Activated naive CD4-positive, alpha-beta T cell treated with Interleukin-2 at 50 U/mL for 16 hours (primary cell): Measurements from ENCODE around the gene MLST8.
"Not testable (repeated sequence)": the region's sequence is repeated elsewhere in the genome, so short reads cannot be mapped to it uniquely, and the experiment has no call there.

ENCODE experiments used
- DNase-seq: peaks from one replicate; pipeline ENCODE4 v3.0.0-alpha.2; 2020

The MLST8 gene

DNA sequence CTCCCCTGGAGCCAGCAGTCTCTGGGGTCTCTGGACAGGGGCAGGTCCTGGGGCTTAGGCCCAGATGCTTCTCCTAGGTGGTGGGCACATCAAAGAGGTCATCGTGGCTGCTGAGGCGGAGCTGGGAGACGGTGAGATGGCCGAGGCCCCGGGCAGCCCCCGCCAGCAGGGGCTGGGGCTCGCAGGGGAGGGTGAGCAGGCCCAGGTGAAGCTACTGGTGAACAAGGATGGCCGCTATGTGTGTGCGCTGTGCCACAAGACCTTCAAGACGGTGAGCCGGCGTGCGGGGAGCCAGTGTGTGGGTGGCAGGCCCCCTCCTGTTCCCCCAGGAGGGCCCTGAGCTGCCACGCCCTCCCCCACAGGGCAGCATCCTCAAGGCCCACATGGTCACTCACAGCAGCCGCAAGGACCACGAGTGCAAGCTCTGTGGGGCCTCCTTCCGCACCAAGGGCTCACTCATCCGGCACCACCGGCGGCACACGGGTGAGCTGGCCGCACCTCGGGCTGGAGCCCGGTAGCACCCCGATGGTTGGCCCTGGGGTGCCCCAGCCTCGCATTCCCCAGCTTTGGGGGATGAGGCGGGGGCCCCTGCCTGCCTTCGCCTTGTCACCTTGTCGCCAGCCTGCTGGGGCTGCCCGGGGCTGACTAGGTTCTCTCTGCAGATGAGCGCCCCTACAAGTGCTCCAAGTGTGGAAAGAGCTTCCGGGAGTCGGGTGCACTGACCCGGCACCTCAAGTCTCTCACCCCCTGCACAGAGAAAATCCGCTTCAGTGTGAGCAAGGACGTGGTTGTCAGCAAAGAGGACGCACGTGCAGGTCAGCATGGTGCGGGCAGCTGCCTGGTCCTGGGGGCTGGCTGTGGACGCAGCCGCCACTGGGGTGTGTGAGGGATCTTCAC lies 27.1 kb downstream of the MLST8 start:
- DNase-seq = no peak

- no peak for DNase-seq
Measured at GRCh38 chr16:2233046-2233775, 28.0 kb downstream of the MLST8 start.

- DNase-seq = no peak
Measured at GRCh38 chr16:2233872-2234812, 28.9 kb downstream of the MLST8 start.

GRCh38 chr16:2234813-2235170 lies 29.5 kb downstream of the MLST8 start:
- DNase-seq = no peak

DNA sequence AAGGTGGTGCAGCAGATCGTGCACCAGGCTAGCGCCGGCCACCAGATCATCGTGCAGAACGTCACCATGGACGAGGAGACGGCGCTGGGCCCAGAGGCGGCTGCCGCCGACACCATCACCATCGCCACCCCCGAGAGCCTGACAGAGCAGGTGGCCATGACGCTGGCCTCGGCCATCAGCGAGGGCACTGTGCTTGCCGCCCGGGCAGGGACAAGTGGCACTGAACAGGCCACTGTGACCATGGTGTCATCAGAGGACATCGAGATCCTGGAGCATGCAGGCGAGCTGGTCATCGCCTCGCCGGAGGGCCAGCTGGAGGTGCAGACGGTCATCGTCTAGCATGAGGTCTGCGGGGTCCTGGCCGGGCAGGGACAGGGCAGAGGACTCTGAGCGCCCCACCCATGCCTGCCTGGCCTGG lies 30.0 kb downstream of the MLST8 start:
- DNase-seq = no peak

DNA sequence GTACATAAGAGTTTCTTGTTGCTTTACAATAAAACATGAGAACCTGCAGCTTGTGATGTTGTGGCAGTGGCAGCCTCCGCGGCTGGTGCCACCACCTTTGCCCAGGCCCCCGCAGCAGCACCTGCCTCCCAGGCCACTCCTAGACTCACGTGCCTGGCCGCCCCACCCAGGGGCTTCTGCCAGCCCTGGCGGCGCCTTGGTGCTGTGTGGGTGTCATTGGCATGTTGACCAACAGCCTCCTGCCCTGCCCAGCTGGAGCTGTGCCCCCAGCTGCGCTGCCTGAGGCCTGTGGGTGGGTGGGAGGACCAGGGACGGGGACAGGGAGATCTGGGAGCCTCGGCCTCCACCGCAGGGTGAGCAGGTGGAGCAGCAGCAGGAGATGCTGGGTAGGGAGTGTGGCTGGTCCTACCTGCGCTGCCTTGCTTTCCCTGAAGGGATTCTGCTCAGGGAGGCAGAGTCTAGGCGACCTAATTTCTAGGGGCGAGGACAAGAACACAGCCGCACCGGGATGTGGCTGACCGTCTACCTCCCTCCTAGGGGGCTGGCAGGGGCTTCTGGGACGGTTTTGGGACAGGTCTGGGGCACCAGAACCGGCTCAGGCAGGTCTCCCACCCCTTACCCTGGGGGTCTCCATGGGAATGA lies 30.6 kb downstream of the MLST8 start:
- no peak for DNase-seq

DNA sequence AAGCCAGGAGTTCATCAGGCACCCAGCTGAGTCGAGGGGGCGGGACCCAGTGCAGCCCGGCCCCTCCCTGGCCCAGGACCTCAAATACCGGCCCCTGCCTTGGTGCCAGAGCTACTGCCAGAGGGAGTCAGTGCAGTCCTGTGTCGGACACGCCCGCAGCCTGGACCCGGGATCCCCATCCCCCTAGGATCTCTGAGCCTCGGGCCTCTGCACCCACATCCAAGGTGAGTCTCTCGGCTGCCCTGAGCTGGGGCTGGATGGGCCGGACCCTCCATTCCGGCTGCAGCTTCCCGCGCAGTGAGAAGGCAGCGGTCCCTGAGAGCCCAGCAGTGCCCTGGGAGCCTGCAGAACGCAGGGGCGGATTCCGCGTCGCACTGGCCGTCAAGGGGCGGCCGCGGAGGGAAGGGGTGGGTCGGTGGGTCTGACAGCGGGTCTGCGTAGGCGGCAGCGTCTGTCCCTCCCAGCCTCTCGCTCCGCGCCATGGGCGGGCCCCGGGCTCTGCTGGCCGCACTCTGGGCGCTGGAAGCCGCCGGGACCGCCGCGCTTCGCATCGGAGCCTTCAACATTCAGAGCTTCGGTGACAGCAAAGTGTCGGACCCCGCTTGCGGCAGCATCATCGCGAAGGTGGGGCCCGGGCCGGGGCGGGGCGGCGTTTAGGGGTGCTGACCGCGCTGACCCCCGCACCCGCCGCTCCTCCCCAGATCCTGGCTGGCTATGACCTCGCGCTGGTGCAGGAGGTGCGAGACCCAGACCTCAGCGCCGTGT lies 31.3 kb downstream of the MLST8 start, which contains the start of gene DNASE1L2:
Gene DNASE1L2, plus strand, starts transcription at position 108 of the 765 bp plus-strand sequence. Its CDS starts 373 bp downstream, at position 481.
- DNase-seq = no peak

GRCh38 chr16:2237102-2237482 lies 31.8 kb downstream of the MLST8 start:
- DNase-seq = no peak

DNA sequence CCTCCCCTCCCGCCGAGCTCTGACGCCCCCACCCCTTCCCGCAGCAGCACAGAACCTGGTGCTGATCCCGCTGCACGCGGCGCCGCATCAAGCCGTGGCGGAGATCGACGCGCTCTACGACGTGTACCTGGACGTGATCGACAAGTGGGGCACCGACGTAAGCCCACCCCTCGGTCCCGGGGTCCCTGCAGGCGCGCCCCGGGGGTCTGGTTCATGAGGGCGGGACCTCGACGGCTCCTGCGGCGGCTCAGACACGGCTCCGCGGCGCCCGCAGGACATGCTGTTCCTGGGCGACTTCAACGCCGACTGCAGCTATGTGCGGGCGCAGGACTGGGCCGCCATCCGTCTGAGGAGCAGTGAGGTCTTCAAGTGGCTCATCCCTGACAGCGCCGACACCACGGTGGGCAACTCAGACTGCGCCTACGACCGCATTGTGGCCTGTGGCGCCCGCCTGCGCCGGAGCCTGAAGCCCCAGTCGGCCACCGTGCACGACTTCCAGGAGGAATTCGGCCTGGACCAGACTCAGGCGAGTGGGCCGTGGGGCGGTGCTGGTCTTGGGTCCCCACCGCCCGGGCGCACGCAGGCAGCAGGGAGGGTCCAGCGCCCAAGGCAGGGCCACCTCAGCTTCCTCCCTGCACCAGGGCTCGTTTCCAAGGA lies 32.4 kb downstream of the MLST8 start:
- no peak for DNase-seq

- DNase-seq = no peak
Measured at GRCh38 chr16:2238150-2238837, 33.0 kb downstream of the MLST8 start.

- no peak for DNase-seq
Measured at GRCh38 chr16:2238838-2239675, 33.8 kb downstream of the MLST8 start.

GRCh38 chr16:2240331-2240730 lies 35.1 kb downstream of the MLST8 start:
- not testable (repeated sequence) for DNase-seq

DNA sequence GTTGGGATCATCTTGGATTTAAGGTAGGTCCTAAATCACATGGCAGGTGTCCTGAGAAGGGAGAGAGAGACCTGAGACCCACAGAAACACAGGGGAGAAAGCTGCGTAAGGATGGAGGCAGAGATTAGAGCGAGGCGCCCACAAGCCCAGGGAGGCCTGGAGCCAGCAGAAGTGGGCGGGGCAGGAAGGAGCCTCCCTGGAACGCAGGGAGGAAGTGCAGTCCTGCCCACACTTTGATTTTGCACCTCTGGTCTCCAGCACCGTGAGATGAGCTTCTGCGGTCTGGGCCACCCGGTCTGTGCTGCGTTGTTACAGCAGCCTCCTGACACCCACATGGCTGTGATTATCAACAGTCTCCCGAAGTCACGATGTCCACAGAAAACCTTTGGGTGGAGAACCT lies 37.3 kb downstream of the MLST8 start:
- DNase-seq = no peak

DNA sequence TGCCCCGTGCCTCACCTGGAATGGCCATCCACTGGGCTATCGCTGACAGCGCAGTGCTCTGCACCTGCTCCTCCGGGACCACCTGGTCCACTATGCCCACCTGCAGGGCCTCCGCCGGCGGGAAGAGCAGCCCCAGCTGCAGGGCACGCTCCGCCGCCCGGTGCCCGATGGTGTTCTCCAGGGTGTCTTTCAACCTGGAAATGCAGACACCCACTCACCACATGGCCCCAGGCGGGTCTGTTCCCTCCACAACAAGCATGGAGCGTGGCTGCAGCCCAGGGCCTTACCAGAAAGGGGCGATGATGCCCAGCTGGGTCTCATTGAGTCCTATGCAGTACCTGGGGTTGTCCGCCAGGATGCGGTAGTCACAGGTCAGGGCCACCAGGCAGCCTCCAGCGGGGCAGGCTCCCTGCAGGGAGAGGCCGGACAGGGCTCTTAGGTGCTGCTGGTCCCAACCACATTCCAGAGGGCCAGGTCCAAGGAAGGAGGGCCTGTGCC lies 37.8 kb downstream of the MLST8 start:
- DNase-seq = no peak

- DNase-seq = no peak
Measured at GRCh38 chr16:2243781-2244180, 38.5 kb downstream of the MLST8 start.

DNA sequence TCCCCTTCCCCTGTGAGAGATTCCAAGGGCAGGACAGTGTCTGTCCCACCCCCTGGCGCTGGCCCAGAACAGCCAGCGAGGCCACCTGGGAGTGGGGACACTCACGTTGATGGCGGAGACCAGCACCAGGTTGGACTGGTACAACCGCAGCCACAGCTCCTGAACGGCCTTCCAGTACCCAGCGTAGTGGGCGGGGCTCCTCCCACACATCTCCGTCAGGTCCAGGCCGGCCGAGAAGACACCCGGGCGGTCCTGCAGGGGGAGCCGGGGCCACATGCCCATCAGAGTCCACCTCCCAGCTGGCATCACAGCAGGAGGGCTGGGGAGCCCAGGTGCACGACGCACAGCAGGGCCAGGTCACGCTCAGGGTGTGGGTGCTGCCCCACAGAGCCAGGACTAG lies 39.0 kb downstream of the MLST8 start:
- DNase-seq = no peak

- DNase-seq = no peak
Measured at GRCh38 chr16:2244926-2245795, 39.9 kb downstream of the MLST8 start.

- DNase-seq = no peak
Measured at GRCh38 chr16:2246301-2246885, 41.1 kb downstream of the MLST8 start.
